Measurements from ENCODE around the gene GPATCH4. TPM values are rescaled to one million over a fixed set of nuclear protein-coding genes. Genes with fewer than 3 reads are reported as not detected.
A peak's percentile ranks its signal among the peaks of the same experiment; 100 is the strongest.
"Not testable (repeated sequence)": the region's sequence is repeated elsewhere in the genome, so short reads cannot be mapped to it uniquely, and the experiment has no call there.

GPATCH4 gene
- total RNA-seq, 1 donor from 2014 or later: 10.3 TPM

- no peak for DNase-seq
Measured at GRCh38 chr1:156574039-156574633, 27.1 kb downstream of the GPATCH4 start.

- no peak for DNase-seq
Measured at GRCh38 chr1:156572663-156573018, 28.6 kb downstream of the GPATCH4 start.

GRCh38 chr1:156571919-156572662 lies 29.2 kb downstream of the GPATCH4 start, which contains the start of gene IQGAP3:
IQGAP3 (minus strand) TSS chr1:156572565; CDS start chr1:156572529, 36 bp downstream.
- peak; percentile 72 for DNase-seq

DNA sequence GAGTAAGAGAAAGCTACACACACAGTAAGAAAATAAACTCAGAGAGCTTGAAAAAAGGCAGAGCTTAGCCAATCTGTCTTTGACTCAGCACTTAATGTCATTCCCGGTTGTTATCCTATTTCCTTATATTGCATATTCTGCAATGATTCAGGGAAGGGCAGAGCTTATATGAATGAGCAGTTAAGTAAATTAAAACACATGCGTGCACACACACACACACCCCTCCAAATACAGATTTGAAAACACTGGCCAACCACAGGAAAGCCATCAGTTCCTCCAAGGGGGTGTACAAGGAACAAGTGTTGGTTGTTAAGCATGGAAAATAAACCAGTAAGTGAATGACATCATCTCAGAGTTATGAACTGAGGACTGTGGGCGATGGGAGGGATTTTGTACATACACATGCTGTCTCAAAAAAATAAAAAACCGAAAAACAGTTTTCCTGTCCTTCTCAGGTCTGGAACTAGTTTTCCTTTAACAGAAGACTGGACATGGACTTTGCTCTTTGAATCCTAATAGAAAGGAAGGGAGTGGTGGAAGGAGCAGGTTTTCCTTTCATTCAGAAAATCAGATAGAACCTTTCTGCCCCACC lies 29.9 kb downstream of the GPATCH4 start:
- no peak for DNase-seq

DNA sequence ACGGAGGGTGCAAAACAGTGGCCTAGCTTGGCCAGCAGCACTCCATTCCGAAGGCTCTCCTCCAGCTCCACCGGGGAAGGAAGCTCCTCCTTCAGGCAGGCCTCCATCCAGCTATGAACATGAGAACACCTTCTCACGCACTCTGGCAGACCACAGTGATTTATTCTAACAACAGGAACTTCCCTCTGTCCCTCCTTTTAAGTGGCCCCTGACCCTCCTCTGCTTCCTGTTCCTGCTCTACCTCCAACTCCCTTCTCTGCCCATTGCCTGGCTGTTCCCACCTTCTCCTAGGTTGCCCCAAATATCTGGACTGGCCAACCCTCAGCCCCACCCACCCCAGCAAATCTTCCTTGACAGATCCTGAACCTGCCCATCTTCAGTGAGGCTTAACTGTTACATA lies 34.8 kb downstream of the GPATCH4 start:
- no peak for DNase-seq

DNA sequence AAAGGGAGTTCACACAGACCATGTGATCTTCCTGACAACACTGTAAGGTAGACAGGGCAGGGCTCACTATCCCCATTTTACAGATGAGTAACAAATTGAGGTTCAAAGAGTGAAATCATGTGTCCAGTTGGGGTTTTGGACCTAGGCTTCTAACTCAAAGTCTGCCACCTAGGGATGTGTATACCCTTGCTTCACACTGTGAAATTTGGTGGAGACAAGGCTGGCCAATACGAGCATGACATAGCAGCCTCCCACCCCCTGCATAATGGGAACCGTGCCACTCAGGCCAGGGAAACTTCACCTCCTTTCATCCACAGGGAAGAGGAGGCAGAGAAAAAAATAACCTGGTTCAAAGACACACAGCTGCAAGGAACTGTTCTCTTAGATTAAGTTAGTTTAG lies 35.8 kb downstream of the GPATCH4 start:
- DNase-seq: no peak

GRCh38 chr1:156560585-156561163 lies 40.6 kb downstream of the GPATCH4 start:
- DNase-seq: no peak

DNA sequence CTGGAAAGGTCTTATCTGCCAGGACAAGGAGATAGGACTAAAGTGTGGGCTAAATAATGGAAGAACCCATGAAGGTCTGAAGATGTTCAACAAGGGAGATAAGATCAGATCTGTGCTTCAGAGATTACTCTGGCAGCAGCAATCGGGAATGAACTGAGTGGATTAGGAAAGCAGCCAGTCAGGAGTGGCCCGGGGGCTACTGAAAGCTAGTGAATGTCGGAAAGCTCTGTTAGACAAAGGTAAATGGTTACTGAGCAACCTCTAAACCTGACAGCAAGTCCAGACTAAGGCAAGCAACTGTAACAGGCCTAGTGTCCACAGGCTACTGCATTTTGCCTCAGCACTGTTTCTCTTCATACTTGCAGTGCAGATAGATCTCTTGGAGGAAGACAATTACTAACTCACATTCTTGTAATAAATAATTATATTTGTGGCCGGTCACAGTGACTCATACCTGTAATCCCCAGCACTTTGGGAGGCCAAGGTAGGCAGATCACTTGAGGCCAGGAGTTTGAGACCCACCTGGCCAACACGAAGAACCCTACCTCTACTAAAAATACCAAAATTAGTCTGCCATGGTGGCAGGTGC lies 41.4 kb downstream of the GPATCH4 start:
- DNase-seq: no peak

GRCh38 chr1:156559086-156559796 lies 42.0 kb downstream of the GPATCH4 start:
- no peak for DNase-seq

GRCh38 chr1:156556354-156556753 lies 44.9 kb downstream of the GPATCH4 start:
- no peak for DNase-seq

DNA sequence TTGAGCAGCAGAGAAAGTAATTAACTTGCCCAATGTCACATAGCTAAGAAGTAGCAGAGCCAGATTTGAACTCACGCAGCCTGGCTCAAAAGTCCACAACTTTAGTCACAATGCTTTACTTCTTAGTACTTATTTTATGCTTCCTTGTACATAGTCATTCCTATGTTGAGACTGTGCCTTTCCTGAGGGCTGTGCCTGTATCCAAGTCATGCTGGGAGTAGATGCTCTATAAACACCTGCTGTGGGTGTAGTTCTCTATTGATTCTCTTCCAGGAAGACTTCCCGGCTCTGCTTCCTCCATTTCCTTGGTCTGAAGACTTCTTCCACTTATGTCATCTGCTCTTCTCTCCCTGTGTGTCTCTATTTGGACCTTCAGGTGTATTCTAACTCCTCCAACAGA lies 45.6 kb downstream of the GPATCH4 start:
- DNase-seq: no peak

DNA sequence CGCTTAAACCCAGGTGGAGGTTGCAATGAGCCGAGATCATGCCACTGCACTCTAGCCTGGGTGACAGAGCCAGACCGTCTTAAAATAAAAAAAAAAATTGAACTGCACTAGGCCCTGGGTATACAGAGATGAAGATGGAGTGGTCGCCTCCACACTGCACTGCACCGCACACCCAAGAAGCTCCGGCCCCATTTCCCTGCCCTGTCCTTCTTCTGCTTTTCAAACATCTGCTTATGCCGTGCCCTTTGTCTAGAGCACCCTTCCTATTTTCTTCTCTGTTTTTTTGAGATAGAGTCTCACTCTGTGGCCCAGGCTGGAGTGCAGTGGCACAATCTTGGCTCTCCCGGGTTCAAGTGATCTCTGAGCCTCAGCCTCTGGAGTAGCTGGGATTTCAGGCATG lies 46.3 kb downstream of the GPATCH4 start:
- no peak for DNase-seq

DNA sequence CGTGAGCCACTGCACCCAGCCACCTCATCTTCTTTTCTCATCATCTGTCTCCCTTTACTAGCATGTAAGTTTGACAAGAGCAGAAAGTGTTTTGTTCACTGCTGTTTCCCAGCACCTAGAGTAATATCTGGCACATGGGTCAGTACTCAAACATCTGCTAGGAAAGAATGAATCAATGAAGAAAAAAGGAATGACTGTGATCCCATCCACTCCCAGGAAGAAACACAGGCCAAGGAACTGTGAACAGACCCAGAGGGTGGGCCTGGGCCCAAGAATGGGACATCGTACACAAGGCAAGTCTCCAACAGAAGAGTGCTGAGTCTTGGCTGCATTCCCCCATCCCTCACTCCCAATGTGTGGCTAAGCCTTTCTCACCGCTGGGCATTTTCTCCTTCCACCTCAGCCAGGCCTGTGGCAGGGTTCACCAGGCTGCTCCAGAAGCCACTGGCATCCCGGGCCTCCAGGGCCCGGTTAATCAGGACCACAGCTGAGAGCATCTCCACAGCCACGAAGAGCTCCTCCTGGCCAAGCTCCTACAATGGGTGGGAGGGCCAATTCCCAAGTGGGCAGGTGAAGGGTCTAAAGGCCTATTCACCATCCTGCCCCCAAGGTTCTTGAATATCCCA lies 47.3 kb downstream of the GPATCH4 start:
- DNase-seq: no peak

DNA sequence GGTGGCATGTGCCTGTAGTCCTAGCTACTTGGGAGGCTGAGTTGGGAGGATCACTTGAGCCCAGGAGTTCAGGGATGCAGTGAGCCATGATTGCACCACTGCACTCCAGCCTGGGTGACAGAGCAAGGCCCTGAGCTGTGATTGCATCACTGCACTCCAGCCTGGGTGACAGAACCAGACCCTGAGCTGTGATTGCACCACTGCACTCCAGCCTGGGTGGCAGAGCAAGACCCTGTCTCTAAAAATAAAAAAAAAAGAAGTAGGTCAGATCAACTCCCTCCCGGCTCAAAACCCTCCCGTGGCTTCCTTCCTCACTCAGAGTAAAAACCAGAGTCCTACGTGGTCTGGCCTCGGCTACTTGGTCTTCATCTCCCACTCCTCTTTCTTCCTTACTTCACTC lies 48.3 kb downstream of the GPATCH4 start:
- not testable (repeated sequence) for DNase-seq

DNA sequence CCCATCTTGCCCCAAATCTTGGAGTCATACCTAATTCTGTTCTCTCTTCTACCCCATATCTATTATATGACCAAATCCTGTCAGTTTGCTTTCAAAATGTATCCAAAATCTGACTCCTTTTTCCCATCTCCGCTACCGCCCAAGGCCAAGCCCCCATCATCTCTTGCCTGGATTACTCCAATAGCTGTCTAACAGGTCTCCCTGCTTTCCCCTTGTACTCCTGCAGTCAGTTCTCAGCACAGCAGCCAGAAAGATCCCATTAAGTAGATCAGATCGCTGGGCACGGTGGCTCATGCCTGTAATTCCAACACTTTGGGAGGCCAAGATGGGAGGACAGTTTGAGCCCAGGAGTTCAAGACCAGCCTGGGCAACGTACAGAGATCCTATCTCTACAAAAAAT lies 48.8 kb downstream of the GPATCH4 start:
- no peak for DNase-seq

DNA sequence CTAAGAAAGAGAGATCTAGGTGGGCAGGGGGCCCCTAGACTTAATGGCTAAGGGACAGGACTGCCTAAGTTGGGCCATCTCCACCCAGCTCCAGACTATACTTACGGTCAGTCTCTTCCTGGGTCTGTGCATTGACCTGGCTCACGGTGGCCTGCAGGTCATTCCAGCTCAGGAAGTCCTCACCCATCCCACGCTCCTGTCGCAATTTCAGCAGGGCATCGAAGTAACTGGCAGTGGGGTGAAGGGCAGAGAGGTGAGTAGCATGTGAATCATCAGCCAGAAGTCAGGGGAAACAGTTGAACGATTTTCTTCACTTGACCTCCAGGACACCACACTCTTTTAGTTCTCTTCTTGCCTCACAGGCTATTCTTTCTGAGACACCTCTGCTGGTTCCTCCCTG lies 49.4 kb downstream of the GPATCH4 start:
- no peak for DNase-seq

DNA sequence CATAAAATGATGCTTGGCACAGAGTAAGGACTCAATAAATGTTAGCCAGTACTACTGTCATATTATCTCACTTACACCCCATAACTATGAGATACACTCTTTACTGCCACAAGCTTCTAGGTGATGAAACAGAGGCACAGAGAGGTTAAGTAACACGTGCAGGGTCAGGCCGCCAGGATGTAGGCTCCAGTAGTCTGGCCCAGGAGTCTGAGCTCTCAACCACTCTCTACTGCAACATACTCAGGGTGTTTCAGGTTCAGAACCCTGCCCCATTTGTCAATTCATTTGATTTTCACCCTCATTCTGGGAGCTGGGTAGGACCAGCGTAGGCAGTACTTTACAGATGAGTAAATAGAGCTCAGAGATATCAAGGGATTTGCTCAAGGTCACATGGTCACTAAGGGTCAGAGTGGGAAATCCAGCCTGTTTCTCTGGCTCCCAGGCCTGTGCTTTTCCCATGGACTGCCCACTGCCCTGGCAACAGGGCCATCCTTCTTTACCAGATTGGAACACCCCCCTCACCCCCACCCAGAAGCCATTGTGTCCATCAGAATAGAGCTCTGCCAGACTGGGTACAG lies 50.1 kb downstream of the GPATCH4 start:
- no peak for DNase-seq

GRCh38 chr1:156550346-156550745 lies 50.9 kb downstream of the GPATCH4 start:
- no peak for DNase-seq

DNA sequence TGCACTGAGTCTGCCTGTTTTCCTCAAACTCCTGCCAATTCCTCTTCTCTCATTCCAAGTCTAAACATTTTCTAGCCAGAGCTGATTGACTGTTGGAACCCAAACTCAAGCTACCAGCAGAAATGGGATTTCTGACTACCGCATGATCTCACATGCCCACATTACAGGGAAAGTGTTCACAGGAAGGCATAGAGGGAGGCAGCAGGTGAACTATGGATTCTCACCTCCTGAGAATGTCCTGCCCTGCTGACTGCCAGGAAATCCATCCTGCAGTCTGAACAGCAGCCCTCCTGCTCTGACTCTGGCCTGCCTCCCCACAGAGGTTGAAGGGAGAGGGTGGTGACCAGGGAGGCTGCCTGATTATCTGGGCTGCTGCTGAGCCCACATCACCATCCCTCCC lies 51.4 kb downstream of the GPATCH4 start:
- DNase-seq: no peak

DNA sequence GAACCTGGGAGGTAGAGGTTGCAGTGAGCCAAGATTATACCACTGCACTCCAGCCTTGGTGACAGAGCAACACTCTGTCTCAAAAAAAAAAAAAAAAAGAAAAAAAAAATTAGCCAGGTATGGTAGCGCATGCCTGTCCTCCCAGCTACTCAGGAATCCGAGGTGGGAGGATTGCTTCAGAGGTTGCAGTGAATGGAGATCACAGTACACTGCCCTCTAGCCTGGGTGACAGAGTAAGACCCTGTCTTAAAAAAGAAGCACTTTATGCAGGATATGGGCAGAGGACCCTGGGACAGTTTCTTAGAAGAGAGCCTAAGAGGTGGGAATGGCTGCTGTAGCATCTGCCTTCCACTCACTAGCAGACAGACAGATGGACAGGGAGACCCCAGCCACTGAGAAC lies 51.9 kb downstream of the GPATCH4 start:
- no peak for DNase-seq

GRCh38 chr1:156547982-156548381 lies 53.3 kb downstream of the GPATCH4 start:
- DNase-seq: no peak

DNA sequence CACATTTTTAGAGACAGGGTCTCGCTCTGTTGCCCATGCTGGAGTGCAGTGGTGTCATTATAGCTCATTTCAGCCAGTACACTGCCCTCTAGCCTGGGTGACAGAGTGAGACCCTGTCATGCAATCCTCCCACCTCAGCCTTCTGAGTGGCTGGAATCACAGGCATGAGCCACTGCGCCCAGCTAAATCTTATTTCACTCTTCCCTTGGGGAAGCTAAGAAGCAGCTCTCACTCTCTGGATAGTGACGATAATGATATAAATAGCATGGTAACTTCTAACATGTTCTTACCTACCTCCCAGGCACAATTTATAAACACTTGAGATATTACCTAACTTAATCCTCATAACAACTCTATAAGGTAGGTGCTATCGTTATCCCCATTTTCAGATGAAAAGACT lies 53.8 kb downstream of the GPATCH4 start:
- no peak for DNase-seq
